ENCODE data around the gene ENO1.
"Not testable (repeated sequence)": the region's sequence is repeated elsewhere in the genome, so short reads cannot be mapped to it uniquely, and the experiment has no call there.

Gene ENO1

GRCh38 chr1:8844501-8845006, 33.9 kb downstream of the ENO1 start:
- H3K27ac ChIP-seq = no peak overlapping the region
- no peak for TF ChIP-seq ZFX (IDR thresholded peaks at IDR 0.05)
- TF ChIP-seq CTCF (conservative IDR thresholded peaks at IDR 0.05) = no peak

- no peak overlapping the region for H3K27ac ChIP-seq
- no peak for TF ChIP-seq ZFX (IDR thresholded peaks at IDR 0.05)
- no peak for TF ChIP-seq CTCF (conservative IDR thresholded peaks at IDR 0.05)
These were observed 37.1 kb downstream of the ENO1 start for GRCh38 chr1:8841395-8841794.

- TF ChIP-seq ZFX (IDR thresholded peaks at IDR 0.05) (no peak), CTCF (conservative IDR thresholded peaks at IDR 0.05) (no peak)
- no peak overlapping the region for H3K27ac ChIP-seq
These were observed 38.5 kb downstream of the ENO1 start for GRCh38 chr1:8839990-8840389.

- TF ChIP-seq ZFX (IDR thresholded peaks at IDR 0.05) = no peak
- TF ChIP-seq CTCF (conservative IDR thresholded peaks at IDR 0.05) = no peak
- no peak overlapping the region for H3K27ac ChIP-seq
These were observed 42.4 kb downstream of the ENO1 start for GRCh38 chr1:8835941-8836643.

- no peak overlapping the region for H3K27ac ChIP-seq
- no peak for TF ChIP-seq ZFX (IDR thresholded peaks at IDR 0.05)
- no peak for TF ChIP-seq CTCF (conservative IDR thresholded peaks at IDR 0.05)
These were observed 47.1 kb downstream of the ENO1 start for GRCh38 chr1:8831340-8831739.

- not testable (repeated sequence) for H3K27ac ChIP-seq
These were observed 47.8 kb downstream of the ENO1 start for GRCh38 chr1:8830732-8831131.

GRCh38 chr1:8825985-8826481, 52.5 kb downstream of the ENO1 start:
- TF ChIP-seq CTCF (conservative IDR thresholded peaks at IDR 0.05) = no peak
- TF ChIP-seq ZFX (IDR thresholded peaks at IDR 0.05) = no peak
- no peak overlapping the region for H3K27ac ChIP-seq

- H3K27ac ChIP-seq = no peak overlapping the region
These were observed 55.2 kb downstream of the ENO1 start for GRCh38 chr1:8823295-8823664.

More at GRCh38 chr1:8823295-8823664, 55.2 kb downstream of the ENO1 start:
- no peak for TF ChIP-seq CTCF (conservative IDR thresholded peaks at IDR 0.05)
- TF ChIP-seq ZFX (IDR thresholded peaks at IDR 0.05) = no peak
